ENCODE measurements around the gene PSTPIP2. TPM values are rescaled to one million over a fixed set of nuclear protein-coding genes. Genes with fewer than 3 reads are reported as not detected.
A peak's percentile ranks its signal among the peaks of the same experiment; 100 is the strongest.

Gene PSTPIP2
- total and polyA plus RNA-seq, 9 of the 15 experiments (the other 6 are each of a cell fraction or from before 2014, with no cell fraction given): 14.0 to 45.7 (median 27.1) TPM

GRCh38 chr18:46040033-46040746, 31.9 kb downstream of the PSTPIP2 start:
- peak overlapping the region in 1 of 2 experiments; percentile 37; a peak in 1 of 4 replicates for H3K9ac ChIP-seq (ENCODE audit: insufficient read depth in 1 of 2, low read depth in 2 of 2, low read length in 2 of 2)
- peak overlapping the region; percentile 71 for H2AFZ ChIP-seq (ENCODE audit: low read depth, low read length)
- H3K9me1 ChIP-seq (ENCODE audit: control insufficient read depth, insufficient read depth, low read length): no peaks in the 10 kb centered on the region
- H4K20me1 ChIP-seq (replicated peaks; ENCODE audit: control insufficient read depth, insufficient read depth, low read length): no peaks in the 10 kb centered on the region
- ChIA-PET POLR2A (interaction anchor here (0.6 kb wide), 2 partner anchors 12 to 399 kb away, joined by 3 read pairs; no protein-coding TSS in a partner anchor), CTCF (ENCODE audit: low intra/inter-chr PET ratio) (no interaction called here)
- intact Hi-C loops (cut with micrococcal nuclease) (no loop called here), in situ Hi-C loops (cut with MboI) (no loop called here)
- H3K27ac ChIP-seq (ENCODE audit: extremely low read depth, low read depth, low read length): peak overlapping the region; percentile 74
- no TSS peak for BruUV-seq (replicated peaks)
- peak; percentile 56 to 80 (median 68) for DNase-seq (ENCODE audit: extremely low read depth in 1 of 4, low spot score in 3 of 4)
- 0% methylated on average over 5 of the region's 5 CpGs for WGBS (ENCODE audit: insufficient coverage, low coverage, missing lambda C conversion rate)
- peaks cover 21% of the 10 kb centered on the region; the same call in 2 of the 3 replicates for H3K36me3 ChIP-seq (ENCODE audit: control insufficient read depth, insufficient read depth, low read length)
- peak overlapping the region; percentile 62 for H3K4me2 ChIP-seq (ENCODE audit: insufficient read depth, low read length)
- no peak overlapping the region for H3K4me3 ChIP-seq
- H3K27me3 ChIP-seq (ENCODE audit: control insufficient read depth in 2 of 2, insufficient read depth in 2 of 2, low read length in 2 of 2): no peaks in the 10 kb centered on the region
- H3K79me2 ChIP-seq (ENCODE audit: control insufficient read depth, insufficient read depth, low read length): peaks cover 40% of the 10 kb centered on the region
- FAIRE-seq: peak; percentile 90
- no peaks in the 10 kb centered on the region for H3K9me3 ChIP-seq (replicated peaks; ENCODE audit: control insufficient read depth, insufficient read depth, low read depth, low read length)
- ATAC-seq: peak; percentile 72
- H3K4me1 ChIP-seq (replicated peaks in 1 of 2; ENCODE audit: control insufficient read depth in 2 of 2, insufficient read depth in 2 of 2, low read length in 2 of 2): peaks cover 11 to 36% of the 10 kb centered on the region in 2 experiments; a peak in 4 of 5 replicates
- TF ChIP-seq ZKSCAN1 (IDR thresholded peaks at IDR 0.05; ENCODE audit: low read depth, low read length): no peak
- TF ChIP-seq, protein P1, sequence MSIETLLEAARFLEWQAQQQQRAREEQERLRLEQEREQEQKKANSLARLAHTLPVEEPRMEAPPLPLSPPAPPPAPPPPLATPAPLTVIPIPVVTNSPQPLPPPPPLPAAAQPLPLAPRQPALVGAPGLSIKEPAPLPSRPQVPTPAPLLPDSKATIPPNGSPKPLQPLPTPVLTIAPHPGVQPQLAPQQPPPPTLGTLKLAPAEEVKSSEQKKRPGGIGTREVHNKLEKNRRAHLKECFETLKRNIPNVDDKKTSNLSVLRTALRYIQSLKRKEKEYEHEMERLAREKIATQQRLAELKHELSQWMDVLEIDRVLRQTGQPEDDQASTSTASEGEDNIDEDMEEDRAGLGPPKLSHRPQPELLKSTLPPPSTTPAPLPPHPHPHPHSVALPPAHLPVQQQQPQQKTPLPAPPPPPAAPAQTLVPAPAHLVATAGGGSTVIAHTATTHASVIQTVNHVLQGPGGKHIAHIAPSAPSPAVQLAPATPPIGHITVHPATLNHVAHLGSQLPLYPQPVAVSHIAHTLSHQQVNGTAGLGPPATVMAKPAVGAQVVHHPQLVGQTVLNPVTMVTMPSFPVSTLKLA (conservative IDR thresholded peaks at IDR 0.05): 0 out of 4 replicates have a peak, but pooled peaks of 1 of the 2 experiments have one; percentile 19
- peak; percentile 65; the same call in 1 of the 2 replicates for TF ChIP-seq ARID1B (IDR thresholded peaks at IDR 0.05)
- TF ChIP-seq MAFF (IDR thresholded peaks at IDR 0.05; ENCODE audit: low read length): peak; percentile 18; the same call in 1 of the 2 replicates
- TF ChIP-seq BDP1 (IDR thresholded peaks at IDR 0.05; ENCODE audit: insufficient read depth, insufficient read length): no peak
- TF ChIP-seq RCOR1 (IDR thresholded peaks at IDR 0.05; ENCODE audit: borderline replicate concordance in 1 of 2, low read depth in 2 of 2, low read length in 2 of 2): peak in 1 of 2 experiments; percentile 39; a peak in 1 of 4 replicates
- TF ChIP-seq, protein P2, sequence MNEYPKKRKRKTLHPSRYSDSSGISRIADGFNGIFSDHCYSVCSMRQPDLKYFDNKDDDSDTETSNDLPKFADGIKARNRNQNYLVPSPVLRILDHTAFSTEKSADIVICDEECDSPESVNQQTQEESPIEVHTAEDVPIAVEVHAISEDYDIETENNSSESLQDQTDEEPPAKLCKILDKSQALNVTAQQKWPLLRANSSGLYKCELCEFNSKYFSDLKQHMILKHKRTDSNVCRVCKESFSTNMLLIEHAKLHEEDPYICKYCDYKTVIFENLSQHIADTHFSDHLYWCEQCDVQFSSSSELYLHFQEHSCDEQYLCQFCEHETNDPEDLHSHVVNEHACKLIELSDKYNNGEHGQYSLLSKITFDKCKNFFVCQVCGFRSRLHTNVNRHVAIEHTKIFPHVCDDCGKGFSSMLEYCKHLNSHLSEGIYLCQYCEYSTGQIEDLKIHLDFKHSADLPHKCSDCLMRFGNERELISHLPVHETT (CRISPR knock-in tag; conservative IDR thresholded peaks at IDR 0.05 in 1 of 2, IDR thresholded peaks at IDR 0.05 in 1 of 2): peak in 1 of 2 experiments; percentile 31; a peak in 1 of 4 replicates
- no peak for TF ChIP-seq NR2F6 (CRISPR knock-in tag; IDR thresholded peaks at IDR 0.05)
- TF ChIP-seq CTBP1 (IDR thresholded peaks at IDR 0.05; ENCODE audit: borderline replicate concordance): peak; percentile 35
- TF ChIP-seq CXXC5 (CRISPR knock-in tag; IDR thresholded peaks at IDR 0.05): peak; percentile 6; the same call in 1 of the 2 replicates
- peak; percentile 64 for TF ChIP-seq JUND (IDR thresholded peaks at IDR 0.05; ENCODE audit: borderline replicate concordance, low read depth, low read length)
- peak; percentile 25; the same call in 1 of the 3 replicates for TF ChIP-seq JUND (tag; IDR thresholded peaks at IDR 0.05; ENCODE audit: borderline replicate concordance, low read depth, low read length)
- TF ChIP-seq CBX2 (IDR thresholded peaks at IDR 0.05; ENCODE audit: insufficient read depth, low read length, poor library complexity, severe bottlenecking): no peak
- 0 out of 2 replicates have a peak, but pooled peaks have one; percentile 42 for TF ChIP-seq ELF1 (tag; IDR thresholded peaks at IDR 0.05)
- peak; percentile 23; the same call in 1 of the 2 replicates for TF ChIP-seq FOSL1 (tag; conservative IDR thresholded peaks at IDR 0.05)
- TF ChIP-seq, protein P3, sequence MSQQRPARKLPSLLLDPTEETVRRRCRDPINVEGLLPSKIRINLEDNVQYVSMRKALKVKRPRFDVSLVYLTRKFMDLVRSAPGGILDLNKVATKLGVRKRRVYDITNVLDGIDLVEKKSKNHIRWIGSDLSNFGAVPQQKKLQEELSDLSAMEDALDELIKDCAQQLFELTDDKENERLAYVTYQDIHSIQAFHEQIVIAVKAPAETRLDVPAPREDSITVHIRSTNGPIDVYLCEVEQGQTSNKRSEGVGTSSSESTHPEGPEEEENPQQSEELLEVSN (IDR thresholded peaks at IDR 0.05; ENCODE audit: borderline replicate concordance in 1 of 2, extremely low read depth in 1 of 2, insufficient read depth in 1 of 2, insufficient read length in 1 of 2, low read depth in 1 of 2, low read length in 1 of 2, poor library complexity in 1 of 2, severe bottlenecking in 1 of 2): peak in 1 of 2 experiments; percentile 40
